Measurements from ENCODE around the gene EID1. TPM values are rescaled to one million over a fixed set of nuclear protein-coding genes. Genes with fewer than 3 reads are reported as not detected.

Gene EID1
- total and polyA plus RNA-seq, 9 of the 15 experiments (the other 6 are each of a cell fraction or from before 2014, with no cell fraction given): 46.5 to 211 (median 143) TPM

DNA sequence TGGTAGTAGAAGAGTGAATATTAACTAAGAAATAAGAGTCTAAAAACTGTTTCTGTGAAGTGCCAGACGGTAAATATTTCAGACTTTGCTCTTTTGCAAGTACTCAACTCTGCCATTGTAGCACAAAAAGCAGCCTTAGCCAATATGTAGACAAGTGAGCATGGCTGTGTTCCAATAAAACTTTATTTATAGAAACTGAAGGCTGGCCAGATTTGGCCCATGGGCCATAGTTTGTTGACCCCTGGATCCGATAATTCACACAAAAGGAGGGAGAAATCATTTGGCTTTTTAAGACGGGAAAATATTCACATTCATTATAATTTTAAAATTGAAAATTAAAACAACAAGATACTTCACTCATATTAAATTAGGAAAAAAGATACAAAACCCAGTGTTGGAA is 15.4 kb downstream of the EID1 start:
- Histone ChIP-seq H2AFZ (ENCODE audit: low read depth, low read length) (peak overlapping the region; percentile 60; the same call in 1 of the 2 replicates), H3K9me3 (replicated peaks; ENCODE audit: control insufficient read depth, insufficient read depth, low read depth, low read length) (no peaks in the 10 kb centered on the region), H3K36me3 (ENCODE audit: control insufficient read depth, insufficient read depth, low read length) (no peaks in the 10 kb centered on the region), H4K20me1 (replicated peaks; ENCODE audit: control insufficient read depth, insufficient read depth, low read length) (no peaks in the 10 kb centered on the region), H3K4me2 (ENCODE audit: insufficient read depth, low read length) (no peak overlapping the region), H3K9me1 (ENCODE audit: control insufficient read depth, insufficient read depth, low read length) (no peaks in the 10 kb centered on the region), H3K4me1 (replicated peaks in 1 of 2; ENCODE audit: control insufficient read depth in 2 of 2, insufficient read depth in 2 of 2, low read length in 2 of 2) (peaks cover 5 to 17% of the 10 kb centered on the region in 2 experiments; a peak in 4 of 5 replicates), H3K27ac (ENCODE audit: extremely low read depth, low read depth, low read length) (no peak overlapping the region), H3K27me3 (ENCODE audit: control insufficient read depth in 2 of 2, insufficient read depth in 2 of 2, low read length in 2 of 2) (no peaks in the 10 kb centered on the region), H3K79me2 (ENCODE audit: control insufficient read depth, insufficient read depth, low read length) (no peaks in the 10 kb centered on the region), H3K9ac (ENCODE audit: insufficient read depth in 1 of 2, low read depth in 2 of 2, low read length in 2 of 2) (no peak overlapping the region), H3K4me3 (no peak overlapping the region)
- DNase-seq (ENCODE audit: extremely low read depth in 1 of 4, low spot score in 3 of 4): no peak
- no TSS peak for BruUV-seq (replicated peaks)
- intact Hi-C loops (cut with micrococcal nuclease) (no loop called here), in situ Hi-C loops (cut with MboI) (no loop called here)
- ChIA-PET POLR2A (no interaction called here), CTCF (ENCODE audit: low intra/inter-chr PET ratio) (no interaction called here)
- TF ChIP-seq SRSF7 (optimal IDR thresholded peaks at IDR 0.05; ENCODE audit: low read depth, low read length): no peak
- TF ChIP-seq, protein P1, sequence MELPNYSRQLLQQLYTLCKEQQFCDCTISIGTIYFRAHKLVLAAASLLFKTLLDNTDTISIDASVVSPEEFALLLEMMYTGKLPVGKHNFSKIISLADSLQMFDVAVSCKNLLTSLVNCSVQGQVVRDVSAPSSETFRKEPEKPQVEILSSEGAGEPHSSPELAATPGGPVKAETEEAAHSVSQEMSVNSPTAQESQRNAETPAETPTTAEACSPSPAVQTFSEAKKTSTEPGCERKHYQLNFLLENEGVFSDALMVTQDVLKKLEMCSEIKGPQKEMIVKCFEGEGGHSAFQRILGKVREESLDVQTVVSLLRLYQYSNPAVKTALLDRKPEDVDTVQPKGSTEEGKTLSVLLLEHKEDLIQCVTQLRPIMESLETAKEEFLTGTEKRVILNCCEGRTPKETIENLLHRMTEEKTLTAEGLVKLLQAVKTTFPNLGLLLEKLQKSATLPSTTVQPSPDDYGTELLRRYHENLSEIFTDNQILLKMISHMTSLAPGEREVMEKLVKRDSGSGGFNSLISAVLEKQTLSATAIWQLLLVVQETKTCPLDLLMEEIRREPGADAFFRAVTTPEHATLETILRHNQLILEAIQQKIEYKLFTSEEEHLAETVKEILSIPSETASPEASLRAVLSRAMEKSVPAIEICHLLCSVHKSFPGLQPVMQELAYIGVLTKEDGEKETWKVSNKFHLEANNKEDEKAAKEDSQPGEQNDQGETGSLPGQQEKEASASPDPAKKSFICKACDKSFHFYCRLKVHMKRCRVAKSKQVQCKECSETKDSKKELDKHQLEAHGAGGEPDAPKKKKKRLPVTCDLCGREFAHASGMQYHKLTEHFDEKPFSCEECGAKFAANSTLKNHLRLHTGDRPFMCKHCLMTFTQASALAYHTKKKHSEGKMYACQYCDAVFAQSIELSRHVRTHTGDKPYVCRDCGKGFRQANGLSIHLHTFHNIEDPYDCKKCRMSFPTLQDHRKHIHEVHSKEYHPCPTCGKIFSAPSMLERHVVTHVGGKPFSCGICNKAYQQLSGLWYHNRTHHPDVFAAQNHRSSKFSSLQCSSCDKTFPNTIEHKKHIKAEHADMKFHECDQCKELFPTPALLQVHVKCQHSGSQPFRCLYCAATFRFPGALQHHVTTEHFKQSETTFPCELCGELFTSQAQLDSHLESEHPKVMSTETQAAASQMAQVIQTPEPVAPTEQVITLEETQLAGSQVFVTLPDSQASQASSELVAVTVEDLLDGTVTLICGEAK (IDR thresholded peaks at IDR 0.05): peak; percentile 96
- TF ChIP-seq, protein P1 (CRISPR knock-in tag; IDR thresholded peaks at IDR 0.05): peak; percentile 67; the same call in 1 of the 2 replicates
- no peak for FAIRE-seq
- WGBS (ENCODE audit: insufficient coverage, low coverage, missing lambda C conversion rate): 40% methylated on average over 3 of the region's 3 CpGs
- ATAC-seq: no peak
